ENCODE data around the gene CHCHD4.
"Not testable (repeated sequence)": the region's sequence is repeated elsewhere in the genome, so short reads cannot be mapped to it uniquely, and the experiment has no call there.

The CHCHD4 gene

DNA sequence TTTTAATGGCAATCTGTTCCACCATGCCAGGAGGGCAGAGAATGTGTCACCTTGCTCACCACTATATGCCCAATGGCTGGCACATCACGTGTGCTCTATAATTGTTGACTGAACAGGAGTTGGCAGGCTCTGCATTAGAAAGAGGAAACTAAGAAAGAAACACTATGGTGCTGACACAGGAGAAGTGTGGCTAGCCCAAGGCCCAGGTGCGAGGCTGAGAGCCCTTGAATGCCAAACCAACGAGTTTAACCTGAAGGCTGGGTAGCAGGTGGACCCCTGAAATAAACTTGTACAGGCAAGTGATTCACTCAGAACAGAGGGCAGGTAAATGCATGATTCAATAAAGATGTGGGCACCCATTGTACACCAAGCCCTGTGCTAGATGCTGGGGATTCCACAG lies 2.4 kb downstream of the CHCHD4 start:
- ChIA-PET CTCF (interaction anchor here (0.6 kb wide), 1 partner anchor 719 kb away, joined by 4 read pairs; no protein-coding TSS in a partner anchor), POLR2A (interaction anchor here (0.6 to 1.6 kb wide), 3 partner anchors 10 to 133 kb away, joined by 3 to 9 read pairs (median 3); partner anchors contain the start of genes LSM3 and XPC)
- Histone ChIP-seq H3K36me3 (ENCODE audit: control insufficient read depth in 2 of 2, insufficient read depth in 1 of 2, low read length in 2 of 2) (peaks cover 0 to 45% of the 10 kb centered on the region in 2 experiments; a peak in 1 of 3 replicates), H3K9me3 (ENCODE audit: control insufficient read depth, insufficient read depth, low read depth, low read length) (no peaks in the 10 kb centered on the region), H3K27ac (ENCODE audit: extremely low read depth, low read depth, low read length) (no peak overlapping the region), H3K4me1 (ENCODE audit: control insufficient read depth, insufficient read depth, low read length) (peaks cover 4% of the 10 kb centered on the region), H3K4me3 (ENCODE audit: low read depth, low read length) (no peak overlapping the region)
- TF ChIP-seq ZNF791 (tag by site-specific recombination; IDR thresholded peaks at IDR 0.05) (no peak), ZNF239 (tag by site-specific recombination; IDR thresholded peaks at IDR 0.05) (no peak), ZNF311 (tag by site-specific recombination; IDR thresholded peaks at IDR 0.05; ENCODE audit: borderline replicate concordance) (no peak), ZNF266 (tag by site-specific recombination; IDR thresholded peaks at IDR 0.05; ENCODE audit: low read depth) (no peak)

- Histone ChIP-seq H3K4me3 (ENCODE audit: low read depth, low read length) (no peak overlapping the region), H3K4me1 (ENCODE audit: control insufficient read depth, insufficient read depth, low read length) (peaks cover 4% of the 10 kb centered on the region), H3K27ac (ENCODE audit: extremely low read depth, low read depth, low read length) (no peak overlapping the region), H3K36me3 (ENCODE audit: control insufficient read depth in 2 of 2, insufficient read depth in 1 of 2, low read length in 2 of 2) (peaks cover 0 to 42% of the 10 kb centered on the region in 2 experiments; a peak in 1 of 3 replicates), H3K9me3 (ENCODE audit: control insufficient read depth, insufficient read depth, low read depth, low read length) (no peaks in the 10 kb centered on the region)
- no peak for TF ChIP-seq ZFP37 (tag by site-specific recombination; IDR thresholded peaks at IDR 0.05)
- no peak for TF ChIP-seq ZNF211 (tag by site-specific recombination; IDR thresholded peaks at IDR 0.05; ENCODE audit: low read depth)
- TF ChIP-seq, protein P1, sequence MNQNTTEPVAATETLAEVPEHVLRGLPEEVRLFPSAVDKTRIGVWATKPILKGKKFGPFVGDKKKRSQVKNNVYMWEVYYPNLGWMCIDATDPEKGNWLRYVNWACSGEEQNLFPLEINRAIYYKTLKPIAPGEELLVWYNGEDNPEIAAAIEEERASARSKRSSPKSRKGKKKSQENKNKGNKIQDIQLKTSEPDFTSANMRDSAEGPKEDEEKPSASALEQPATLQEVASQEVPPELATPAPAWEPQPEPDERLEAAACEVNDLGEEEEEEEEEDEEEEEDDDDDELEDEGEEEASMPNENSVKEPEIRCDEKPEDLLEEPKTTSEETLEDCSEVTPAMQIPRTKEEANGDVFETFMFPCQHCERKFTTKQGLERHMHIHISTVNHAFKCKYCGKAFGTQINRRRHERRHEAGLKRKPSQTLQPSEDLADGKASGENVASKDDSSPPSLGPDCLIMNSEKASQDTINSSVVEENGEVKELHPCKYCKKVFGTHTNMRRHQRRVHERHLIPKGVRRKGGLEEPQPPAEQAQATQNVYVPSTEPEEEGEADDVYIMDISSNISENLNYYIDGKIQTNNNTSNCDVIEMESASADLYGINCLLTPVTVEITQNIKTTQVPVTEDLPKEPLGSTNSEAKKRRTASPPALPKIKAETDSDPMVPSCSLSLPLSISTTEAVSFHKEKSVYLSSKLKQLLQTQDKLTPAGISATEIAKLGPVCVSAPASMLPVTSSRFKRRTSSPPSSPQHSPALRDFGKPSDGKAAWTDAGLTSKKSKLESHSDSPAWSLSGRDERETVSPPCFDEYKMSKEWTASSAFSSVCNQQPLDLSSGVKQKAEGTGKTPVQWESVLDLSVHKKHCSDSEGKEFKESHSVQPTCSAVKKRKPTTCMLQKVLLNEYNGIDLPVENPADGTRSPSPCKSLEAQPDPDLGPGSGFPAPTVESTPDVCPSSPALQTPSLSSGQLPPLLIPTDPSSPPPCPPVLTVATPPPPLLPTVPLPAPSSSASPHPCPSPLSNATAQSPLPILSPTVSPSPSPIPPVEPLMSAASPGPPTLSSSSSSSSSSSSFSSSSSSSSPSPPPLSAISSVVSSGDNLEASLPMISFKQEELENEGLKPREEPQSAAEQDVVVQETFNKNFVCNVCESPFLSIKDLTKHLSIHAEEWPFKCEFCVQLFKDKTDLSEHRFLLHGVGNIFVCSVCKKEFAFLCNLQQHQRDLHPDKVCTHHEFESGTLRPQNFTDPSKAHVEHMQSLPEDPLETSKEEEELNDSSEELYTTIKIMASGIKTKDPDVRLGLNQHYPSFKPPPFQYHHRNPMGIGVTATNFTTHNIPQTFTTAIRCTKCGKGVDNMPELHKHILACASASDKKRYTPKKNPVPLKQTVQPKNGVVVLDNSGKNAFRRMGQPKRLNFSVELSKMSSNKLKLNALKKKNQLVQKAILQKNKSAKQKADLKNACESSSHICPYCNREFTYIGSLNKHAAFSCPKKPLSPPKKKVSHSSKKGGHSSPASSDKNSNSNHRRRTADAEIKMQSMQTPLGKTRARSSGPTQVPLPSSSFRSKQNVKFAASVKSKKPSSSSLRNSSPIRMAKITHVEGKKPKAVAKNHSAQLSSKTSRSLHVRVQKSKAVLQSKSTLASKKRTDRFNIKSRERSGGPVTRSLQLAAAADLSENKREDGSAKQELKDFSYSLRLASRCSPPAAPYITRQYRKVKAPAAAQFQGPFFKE (tag by site-specific recombination; IDR thresholded peaks at IDR 0.05; ENCODE audit: borderline replicate concordance) = no peak
- TF ChIP-seq, protein P2, sequence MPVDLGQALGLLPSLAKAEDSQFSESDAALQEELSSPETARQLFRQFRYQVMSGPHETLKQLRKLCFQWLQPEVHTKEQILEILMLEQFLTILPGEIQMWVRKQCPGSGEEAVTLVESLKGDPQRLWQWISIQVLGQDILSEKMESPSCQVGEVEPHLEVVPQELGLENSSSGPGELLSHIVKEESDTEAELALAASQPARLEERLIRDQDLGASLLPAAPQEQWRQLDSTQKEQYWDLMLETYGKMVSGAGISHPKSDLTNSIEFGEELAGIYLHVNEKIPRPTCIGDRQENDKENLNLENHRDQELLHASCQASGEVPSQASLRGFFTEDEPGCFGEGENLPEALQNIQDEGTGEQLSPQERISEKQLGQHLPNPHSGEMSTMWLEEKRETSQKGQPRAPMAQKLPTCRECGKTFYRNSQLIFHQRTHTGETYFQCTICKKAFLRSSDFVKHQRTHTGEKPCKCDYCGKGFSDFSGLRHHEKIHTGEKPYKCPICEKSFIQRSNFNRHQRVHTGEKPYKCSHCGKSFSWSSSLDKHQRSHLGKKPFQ (tag by site-specific recombination; IDR thresholded peaks at IDR 0.05) = no peak
- no peak for TF ChIP-seq IKZF3 (tag by site-specific recombination; IDR thresholded peaks at IDR 0.05)
- no peak for TF ChIP-seq ZBTB48 (tag by site-specific recombination; IDR thresholded peaks at IDR 0.05)
- no peak for TF ChIP-seq ZNF155 (tag by site-specific recombination; IDR thresholded peaks at IDR 0.05)
- TF ChIP-seq ZFP3 (tag by site-specific recombination; IDR thresholded peaks at IDR 0.05; ENCODE audit: low read depth) = no peak
- no peak for TF ChIP-seq ZNF510 (tag by site-specific recombination; IDR thresholded peaks at IDR 0.05; ENCODE audit: insufficient replicate concordance)
- TF ChIP-seq, protein P3, sequence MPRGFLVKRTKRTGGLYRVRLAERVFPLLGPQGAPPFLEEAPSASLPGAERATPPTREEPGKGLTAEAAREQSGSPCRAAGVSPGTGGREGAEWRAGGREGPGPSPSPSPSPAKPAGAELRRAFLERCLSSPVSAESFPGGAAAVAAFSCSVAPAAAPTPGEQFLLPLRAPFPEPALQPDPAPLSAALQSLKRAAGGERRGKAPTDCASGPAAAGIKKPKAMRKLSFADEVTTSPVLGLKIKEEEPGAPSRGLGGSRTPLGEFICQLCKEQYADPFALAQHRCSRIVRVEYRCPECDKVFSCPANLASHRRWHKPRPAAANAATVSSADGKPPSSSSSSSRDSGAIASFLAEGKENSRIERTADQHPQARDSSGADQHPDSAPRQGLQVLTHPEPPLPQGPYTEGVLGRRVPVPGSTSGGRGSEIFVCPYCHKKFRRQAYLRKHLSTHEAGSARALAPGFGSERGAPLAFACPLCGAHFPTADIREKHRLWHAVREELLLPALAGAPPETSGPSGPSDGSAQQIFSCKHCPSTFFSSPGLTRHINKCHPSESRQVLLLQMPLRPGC (tag by site-specific recombination; IDR thresholded peaks at IDR 0.05) = no peak
- TF ChIP-seq GLIS2 (tag by site-specific recombination; IDR thresholded peaks at IDR 0.05) = no peak
- POLR2A ChIA-PET = interaction anchor here (0.7 kb wide), 1 partner anchor 133 kb away, joined by 3 read pairs; no protein-coding TSS in a partner anchor
- CTCF ChIA-PET = interaction anchor here (0.6 to 1.5 kb wide), 3 partner anchors 33 to 525 kb away, joined by 3 to 4 read pairs (median 3); no protein-coding TSS in a partner anchor
Measured at GRCh38 chr3:14121859-14122258, 2.8 kb downstream of the CHCHD4 start.

GRCh38 chr3:14120921-14121448 lies 3.7 kb downstream of the CHCHD4 start:
- H3K27ac ChIP-seq (ENCODE audit: extremely low read depth, low read depth, low read length); H3K9me3 ChIP-seq (ENCODE audit: control insufficient read depth, insufficient read depth, low read depth, low read length); H3K4me3 ChIP-seq (ENCODE audit: low read depth, low read length); H3K4me1 ChIP-seq (ENCODE audit: control insufficient read depth, insufficient read depth, low read length); POLR2A ChIA-PET: not testable (repeated sequence)
- peaks cover 0 to 44% of the 10 kb centered on the region in 2 experiments; a peak in 1 of 3 replicates for H3K36me3 ChIP-seq (ENCODE audit: control insufficient read depth in 2 of 2, insufficient read depth in 1 of 2, low read length in 2 of 2)
- CTCF ChIA-PET = interaction anchor here (0.6 to 1.5 kb wide), 2 partner anchors 34 to 224 kb away, joined by 3 read pairs; no protein-coding TSS in a partner anchor

Measured in HEK293 (cell line).